Pons (tissue), 1 donor: ENCODE results near the gene FN1.
"Not testable (repeated sequence)": the region's sequence is repeated elsewhere in the genome, so short reads cannot be mapped to it uniquely, and the experiment has no call there.

ENCODE experiments used
- DNase-seq: peaks from one replicate; pipeline ENCODE4 v3.0.0-alpha.2; 2016; ENCODE audit warnings: low spot score

The FN1 gene

DNA sequence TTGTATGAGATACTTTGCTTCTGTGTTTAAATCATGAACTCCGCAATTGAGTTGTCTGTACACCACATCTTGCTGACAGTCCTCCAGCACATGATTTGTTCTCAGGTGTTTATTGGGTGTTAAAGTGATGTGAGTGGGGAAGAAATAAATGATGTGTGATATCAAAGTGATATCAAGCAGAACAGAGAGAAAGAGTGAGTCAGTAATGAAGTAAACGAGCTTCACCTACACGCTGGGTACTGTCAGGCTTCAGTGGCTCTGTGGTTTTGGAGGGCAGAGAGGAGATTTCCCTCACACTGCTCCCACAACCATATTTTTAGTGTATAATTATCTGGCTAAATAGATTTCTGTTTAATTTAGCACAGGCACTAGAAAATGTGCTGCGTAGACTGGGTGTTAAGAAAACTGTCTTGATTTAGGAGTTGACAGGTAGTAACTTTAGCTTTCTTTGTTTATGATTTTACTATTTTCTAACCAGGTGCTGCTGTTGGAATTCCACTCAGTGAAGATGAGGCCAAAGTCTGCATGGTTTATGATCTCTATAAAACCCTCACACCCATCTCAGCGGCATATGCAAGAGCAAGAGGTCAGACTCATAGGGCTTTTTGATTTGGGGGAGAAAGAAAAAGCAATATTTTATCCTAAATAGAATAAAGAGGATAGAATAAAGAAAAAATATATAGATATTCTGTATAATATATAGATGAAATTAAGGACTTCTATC lies 102.8 kb downstream of the FN1 start:
- no peak for DNase-seq

- DNase-seq: no peak
These were observed 107.8 kb downstream of the FN1 start for GRCh38 chr2:215328066-215328465.

DNA sequence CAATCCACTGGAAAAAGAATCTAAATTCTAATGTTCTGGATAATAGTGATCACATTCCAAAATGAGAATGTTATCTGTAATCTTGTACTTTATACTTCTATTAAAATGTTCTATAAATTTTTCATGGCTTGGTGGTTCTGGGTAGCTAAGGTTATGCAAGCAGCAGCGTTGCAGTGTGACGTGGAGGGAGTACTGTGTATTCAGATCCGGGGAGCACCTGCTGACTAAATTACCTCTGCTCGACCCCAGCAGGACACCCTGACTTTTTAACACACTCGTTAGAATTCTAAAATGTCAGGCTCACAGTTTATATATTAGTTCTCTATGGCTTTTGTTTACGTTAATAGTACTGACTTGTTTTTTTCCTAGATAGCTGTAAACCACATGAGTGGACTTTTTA lies 111.1 kb downstream of the FN1 start:
- DNase-seq: peak; percentile 20

DNA sequence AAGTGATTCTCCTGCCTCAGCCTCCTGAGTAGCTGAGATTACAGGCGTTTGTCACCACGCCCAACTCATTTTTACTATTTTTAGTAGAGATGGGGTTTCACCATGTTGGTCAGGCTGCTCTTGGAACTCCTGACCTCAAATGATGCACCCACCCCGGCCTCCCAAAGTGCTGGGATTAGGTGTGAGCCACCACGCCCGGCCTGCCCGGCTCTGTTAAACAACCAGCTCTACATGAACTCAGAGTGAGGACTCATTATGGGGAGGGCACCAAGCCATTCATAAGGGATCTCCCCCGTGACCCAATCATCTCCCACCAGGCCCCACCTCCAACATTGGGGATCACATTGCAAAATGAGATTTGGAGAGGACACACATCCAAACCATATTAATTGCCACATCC lies 115.2 kb downstream of the FN1 start:
- no peak for DNase-seq

DNA sequence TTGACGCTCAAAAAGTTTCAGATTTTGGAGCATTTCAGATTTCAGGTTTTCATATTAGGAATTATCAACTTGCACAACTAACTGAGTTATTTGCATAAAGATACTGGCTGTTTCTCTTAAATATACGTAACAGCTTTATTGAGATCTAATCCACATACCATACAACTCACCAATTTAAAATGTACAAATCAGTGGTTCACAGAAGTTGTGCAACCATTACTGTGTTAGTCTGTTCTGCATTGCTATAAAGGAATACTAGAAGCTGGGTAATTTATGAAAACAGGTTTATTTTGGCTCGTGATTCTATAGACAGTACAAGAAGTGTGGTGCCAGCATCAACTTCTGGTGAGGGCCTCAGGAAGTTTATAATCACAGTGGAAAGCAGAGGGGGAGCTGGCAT lies 115.8 kb downstream of the FN1 start:
- no peak for DNase-seq

DNA sequence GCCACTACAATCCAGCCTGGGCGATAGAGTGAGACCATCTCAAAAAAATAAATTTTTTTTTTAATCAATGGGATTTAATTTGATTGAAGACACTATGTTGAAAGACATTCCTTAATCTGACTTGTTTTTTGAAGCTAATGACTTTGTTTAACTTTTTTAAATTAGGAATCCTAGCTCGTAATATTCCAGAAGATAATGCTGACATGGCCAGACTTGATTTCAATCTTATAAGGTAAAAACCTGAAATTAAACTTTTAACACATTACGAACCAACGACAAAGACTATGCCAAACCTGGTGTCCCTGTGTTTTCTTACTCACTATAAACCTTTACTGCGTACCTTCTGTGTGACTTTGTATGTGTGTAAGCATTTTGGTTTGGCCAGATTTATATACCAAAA lies 116.4 kb downstream of the FN1 start:
- no peak for DNase-seq

DNA sequence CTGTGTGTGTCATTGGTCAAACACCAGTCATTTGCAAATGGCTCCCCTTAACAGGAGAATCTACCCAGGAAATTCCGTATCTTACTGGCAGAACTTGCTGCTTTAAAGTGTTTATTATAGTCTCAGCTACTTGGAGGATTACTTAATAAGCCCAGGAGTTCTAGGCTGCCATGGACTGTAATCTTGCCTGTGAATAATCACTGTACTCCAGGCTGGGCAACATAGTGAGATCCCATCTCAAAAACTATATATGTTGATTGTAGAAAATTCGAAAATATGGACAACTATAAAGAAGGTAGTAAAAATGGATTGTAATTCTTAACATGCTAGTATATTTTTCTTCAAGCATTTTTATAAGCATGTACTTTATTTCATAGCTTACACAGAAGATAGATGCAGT lies 119.5 kb downstream of the FN1 start:
- DNase-seq: no peak

DNA sequence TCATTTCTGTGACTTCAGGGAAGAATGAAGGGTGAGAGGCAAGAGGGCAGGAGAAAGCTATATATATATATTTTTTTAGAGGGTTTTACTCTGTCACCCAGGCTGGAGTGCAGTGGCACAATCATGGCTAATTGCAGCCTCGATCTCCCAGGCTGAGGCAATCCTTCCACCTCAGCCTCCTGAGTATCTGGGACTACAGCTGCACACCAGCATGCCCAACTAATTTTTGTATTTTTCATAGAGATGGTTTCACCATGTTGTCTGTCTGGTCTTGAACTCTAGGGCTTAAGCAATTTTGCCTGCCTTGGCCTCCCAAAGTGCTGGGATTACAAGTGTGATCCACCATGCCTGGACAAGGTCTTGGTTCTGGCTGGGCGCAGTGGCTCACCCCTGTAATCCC lies 120.6 kb downstream of the FN1 start:
- no peak for DNase-seq

- no peak for DNase-seq
These were observed 121.0 kb downstream of the FN1 start for GRCh38 chr2:215314896-215315295.

- DNase-seq: no peak
These were observed 122.6 kb downstream of the FN1 start for GRCh38 chr2:215313255-215313613.

DNA sequence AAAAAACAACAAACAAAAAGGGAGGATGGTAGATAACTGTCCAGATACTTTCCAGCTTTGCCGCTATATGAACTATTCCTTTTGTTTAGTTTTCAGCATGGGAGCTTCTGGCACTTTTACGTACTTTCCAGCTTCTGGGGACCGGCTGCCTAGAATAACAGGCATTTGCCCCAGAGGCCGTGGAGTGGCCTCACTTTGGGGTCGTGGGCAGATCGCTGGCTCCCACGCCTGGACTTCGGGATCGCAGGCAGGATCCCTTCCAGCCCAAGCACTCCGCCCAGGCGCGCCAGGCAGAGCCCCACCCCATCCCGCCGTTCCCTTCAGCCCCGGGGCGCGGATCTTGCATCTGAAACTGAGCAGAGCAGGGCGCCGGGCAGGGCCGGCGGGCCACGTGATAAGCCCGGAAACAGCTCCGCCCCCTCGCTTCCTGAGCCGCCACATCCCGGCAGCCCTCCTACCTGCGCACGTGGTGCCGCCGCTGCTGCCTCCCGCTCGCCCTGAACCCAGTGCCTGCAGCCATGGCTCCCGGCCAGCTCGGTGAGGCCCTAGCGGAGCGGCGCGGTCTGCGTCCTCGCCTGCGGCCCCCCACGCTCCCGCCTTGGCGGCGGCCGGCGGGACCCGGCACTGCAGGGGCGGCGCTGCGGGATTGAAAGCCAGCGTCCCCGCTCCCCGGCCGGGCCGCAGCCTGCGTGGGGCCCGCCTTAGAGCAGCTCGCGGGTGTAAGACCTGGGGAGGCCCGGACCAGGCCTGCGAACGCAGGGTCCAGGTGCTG lies 124.1 kb downstream of the FN1 start, which contains the start of gene ATIC:
ATIC (plus strand) TSS at position 435 of the 772 bp plus-strand sequence; CDS start at position 519, 84 bp downstream.
- DNase-seq: peak; percentile 88

- not testable (repeated sequence) for DNase-seq
These were observed 124.6 kb downstream of the FN1 start for GRCh38 chr2:215311259-215311624.
